ENCODE data around the gene ALDH6A1.

DNA sequence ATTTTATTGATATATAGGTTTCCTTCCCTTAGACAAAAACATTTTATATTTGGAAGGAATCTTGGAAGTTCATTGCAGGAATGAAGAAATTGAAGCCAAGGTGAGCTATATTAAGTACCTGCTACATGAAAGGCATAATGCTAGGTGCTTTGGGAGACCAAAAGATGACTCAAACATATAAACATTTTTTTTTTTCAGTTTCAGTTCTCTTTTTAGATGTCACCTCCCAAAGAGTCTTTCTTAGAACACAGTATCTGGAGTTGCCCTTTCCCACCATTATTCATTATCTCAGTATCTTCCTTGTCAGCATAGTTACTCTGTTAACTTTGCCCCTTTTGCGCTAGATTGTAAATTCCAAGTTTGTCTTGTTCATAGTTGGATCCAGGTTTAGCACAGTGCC, 1.6 kb upstream of the ALDH6A1 start:
- TF ChIP-seq, protein P1, sequence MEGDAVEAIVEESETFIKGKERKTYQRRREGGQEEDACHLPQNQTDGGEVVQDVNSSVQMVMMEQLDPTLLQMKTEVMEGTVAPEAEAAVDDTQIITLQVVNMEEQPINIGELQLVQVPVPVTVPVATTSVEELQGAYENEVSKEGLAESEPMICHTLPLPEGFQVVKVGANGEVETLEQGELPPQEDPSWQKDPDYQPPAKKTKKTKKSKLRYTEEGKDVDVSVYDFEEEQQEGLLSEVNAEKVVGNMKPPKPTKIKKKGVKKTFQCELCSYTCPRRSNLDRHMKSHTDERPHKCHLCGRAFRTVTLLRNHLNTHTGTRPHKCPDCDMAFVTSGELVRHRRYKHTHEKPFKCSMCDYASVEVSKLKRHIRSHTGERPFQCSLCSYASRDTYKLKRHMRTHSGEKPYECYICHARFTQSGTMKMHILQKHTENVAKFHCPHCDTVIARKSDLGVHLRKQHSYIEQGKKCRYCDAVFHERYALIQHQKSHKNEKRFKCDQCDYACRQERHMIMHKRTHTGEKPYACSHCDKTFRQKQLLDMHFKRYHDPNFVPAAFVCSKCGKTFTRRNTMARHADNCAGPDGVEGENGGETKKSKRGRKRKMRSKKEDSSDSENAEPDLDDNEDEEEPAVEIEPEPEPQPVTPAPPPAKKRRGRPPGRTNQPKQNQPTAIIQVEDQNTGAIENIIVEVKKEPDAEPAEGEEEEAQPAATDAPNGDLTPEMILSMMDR (IDR thresholded peaks at IDR 0.05): no peak
- TF ChIP-seq POLR2A (IDR thresholded peaks at IDR 0.05): no peak

All from testis (tissue), 2 donors.